Mammary epithelial cell (primary cell): Measurements from ENCODE around the gene PCCA.

ENCODE experiments used
- EZH2 ChIP-seq: IDR thresholded peaks from 2 replicates; pipeline ENCODE4 v1.6.1; 2012; ENCODE audit warnings: low read length, inconsistent platforms, borderline replicate concordance
- TF ChIP-seq, protein P1 (sequence below), 2 donors: IDR thresholded peaks in 1 of 2; conservative IDR thresholded peaks in 1 of 2; 2 replicates each; pipeline ENCODE4 v1.5.1; 2011 to 2012; ENCODE audit warnings: inconsistent platforms in 2 of 2, low read length in 2 of 2, mild to moderate bottlenecking in 2 of 2, control low read depth in 1 of 2, low read depth in 1 of 2; ENCODE audit not compliant: insufficient read depth in 1 of 2; ENCODE audit errors: extremely low read depth in 1 of 2

DNA sequence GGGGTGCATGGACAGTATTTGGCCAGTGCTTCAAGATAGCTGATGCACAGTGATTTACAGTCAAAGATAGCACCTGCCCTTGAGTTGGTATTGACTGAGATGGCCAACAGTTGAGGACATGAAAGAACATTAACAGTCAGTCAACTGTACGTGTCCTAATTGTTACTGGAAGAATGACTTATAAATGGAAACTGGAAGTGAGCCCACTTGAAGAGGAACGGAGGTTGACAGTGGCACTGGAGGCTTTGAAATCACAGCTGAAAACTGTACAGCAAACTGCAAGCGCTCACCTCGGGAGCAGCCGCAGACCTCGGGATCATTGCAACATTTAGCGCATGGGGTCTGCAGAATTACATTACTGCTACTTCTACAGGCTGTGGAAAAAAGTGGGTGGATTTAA, 422.6 kb downstream of the PCCA start:
- TF ChIP-seq, protein P1, sequence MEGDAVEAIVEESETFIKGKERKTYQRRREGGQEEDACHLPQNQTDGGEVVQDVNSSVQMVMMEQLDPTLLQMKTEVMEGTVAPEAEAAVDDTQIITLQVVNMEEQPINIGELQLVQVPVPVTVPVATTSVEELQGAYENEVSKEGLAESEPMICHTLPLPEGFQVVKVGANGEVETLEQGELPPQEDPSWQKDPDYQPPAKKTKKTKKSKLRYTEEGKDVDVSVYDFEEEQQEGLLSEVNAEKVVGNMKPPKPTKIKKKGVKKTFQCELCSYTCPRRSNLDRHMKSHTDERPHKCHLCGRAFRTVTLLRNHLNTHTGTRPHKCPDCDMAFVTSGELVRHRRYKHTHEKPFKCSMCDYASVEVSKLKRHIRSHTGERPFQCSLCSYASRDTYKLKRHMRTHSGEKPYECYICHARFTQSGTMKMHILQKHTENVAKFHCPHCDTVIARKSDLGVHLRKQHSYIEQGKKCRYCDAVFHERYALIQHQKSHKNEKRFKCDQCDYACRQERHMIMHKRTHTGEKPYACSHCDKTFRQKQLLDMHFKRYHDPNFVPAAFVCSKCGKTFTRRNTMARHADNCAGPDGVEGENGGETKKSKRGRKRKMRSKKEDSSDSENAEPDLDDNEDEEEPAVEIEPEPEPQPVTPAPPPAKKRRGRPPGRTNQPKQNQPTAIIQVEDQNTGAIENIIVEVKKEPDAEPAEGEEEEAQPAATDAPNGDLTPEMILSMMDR (conservative IDR thresholded peaks at IDR 0.05 in 1 of 2, IDR thresholded peaks at IDR 0.05 in 1 of 2; ENCODE audit: extremely low read depth in 1 of 2, insufficient read depth in 1 of 2, low read depth in 1 of 2, low read length in 2 of 2): no peak
- no peak for TF ChIP-seq EZH2
